Activated T-helper 1 cell treated with anti-CD3 and anti-CD28 coated beads, Interleukin-12 subunit alpha, Interleukin-12 subunit beta, Interleukin-2, Interleukin-4 antibody, amounts not matched to agents 30 ng/mL and 10 ng/mL and 1 ng/mL, durations not matched to agents 14 hours and 24 hours and 36 hours (primary cell): Measurements from ENCODE around the gene GJA5. TPM values are rescaled to one million over a fixed set of nuclear protein-coding genes. Genes with fewer than 3 reads are reported as not detected.
A peak's percentile ranks its signal among the peaks of the same experiment; 100 is the strongest.

Source experiments
- DNase-seq: peaks from one replicate; pipeline ENCODE4 v3.0.0; 2021; ENCODE audit warnings: low spot score
- H3K27ac Mint-ChIP-seq: one replicate; pipeline ENCODE4 v1.8.0; 2021; ENCODE audit warnings: mild to moderate bottlenecking, mixed read lengths
- H3K27me3 Mint-ChIP-seq: one replicate; pipeline ENCODE4 v1.8.0; 2022; ENCODE audit warnings: mild to moderate bottlenecking, moderate library complexity, mixed read lengths; ENCODE audit not compliant: insufficient read depth
- H3K36me3 Mint-ChIP-seq: one replicate; pipeline ENCODE4 v1.8.0; 2021; ENCODE audit warnings: low read depth, mixed read lengths
- H3K4me1 Mint-ChIP-seq: one replicate; pipeline ENCODE4 v1.8.0; 2021; ENCODE audit warnings: low read depth, mixed read lengths
- H3K4me3 Mint-ChIP-seq: one replicate; pipeline ENCODE4 v1.8.0; 2021; ENCODE audit warnings: mild to moderate bottlenecking, moderate library complexity, mixed read lengths
- H3K9me3 Mint-ChIP-seq: one replicate; pipeline ENCODE4 v1.8.0; 2021; ENCODE audit warnings: mixed read lengths
- intact Hi-C: fragments of 100-400 bp; cut with micrococcal nuclease; formaldehyde crosslinking; loops from one replicate; pipeline ENCODE4 v1.15.1; 2024
- total RNA-seq: library from RNA; stranded (reverse); gene quantifications from 2 replicates; pipeline ENCODE4 v1.2.3, GENCODE V29; 2022

Gene GJA5
- total RNA-seq, 1 donor from 2014 or later, result not detected

- H3K27ac Mint-ChIP-seq, result no peak overlapping the region
- no peaks in the 10 kb centered on the region for H3K9me3 Mint-ChIP-seq
- DNase-seq, result no peak
- intact Hi-C loops, result no loop called here
- no peaks in the 10 kb centered on the region for H3K36me3 Mint-ChIP-seq
- no peak overlapping the region for H3K4me3 Mint-ChIP-seq
- H3K4me1 Mint-ChIP-seq, result no peaks in the 10 kb centered on the region
- H3K27me3 Mint-ChIP-seq, result peaks cover 26% of the 10 kb centered on the region
Observed at GRCh38 chr1:147781056-147781471, 20.7 kb upstream of the GJA5 start.

GRCh38 chr1:147777694-147778093 lies 17.3 kb upstream of the GJA5 start:
- intact Hi-C loops, result no loop called here
- Mint-ChIP-seq H3K27ac (no peak overlapping the region), H3K4me3 (no peak overlapping the region), H3K27me3 (peaks cover 30% of the 10 kb centered on the region), H3K4me1 (no peaks in the 10 kb centered on the region), H3K9me3 (no peaks in the 10 kb centered on the region), H3K36me3 (no peaks in the 10 kb centered on the region)
- no peak for DNase-seq

GRCh38 chr1:147773215-147773715 lies 12.9 kb upstream of the GJA5 start:
- Mint-ChIP-seq H3K9me3 (no peaks in the 10 kb centered on the region), H3K4me1 (no peaks in the 10 kb centered on the region), H3K27ac (no peak overlapping the region), H3K4me3 (no peak overlapping the region), H3K27me3 (peaks cover 17% of the 10 kb centered on the region), H3K36me3 (no peaks in the 10 kb centered on the region)
- intact Hi-C loops, result no loop called here
- no peak for DNase-seq

GRCh38 chr1:147772570-147772969 lies 12.2 kb upstream of the GJA5 start:
- H3K4me1 Mint-ChIP-seq, result no peaks in the 10 kb centered on the region
- no peak overlapping the region for H3K4me3 Mint-ChIP-seq
- no peaks in the 10 kb centered on the region for H3K36me3 Mint-ChIP-seq
- peaks cover 20% of the 10 kb centered on the region for H3K27me3 Mint-ChIP-seq
- no peak overlapping the region for H3K27ac Mint-ChIP-seq
- DNase-seq, result no peak
- no peaks in the 10 kb centered on the region for H3K9me3 Mint-ChIP-seq
- intact Hi-C loops, result no loop called here

- intact Hi-C loops, result no loop called here
- no peak overlapping the region for H3K4me3 Mint-ChIP-seq
- H3K36me3 Mint-ChIP-seq, result no peaks in the 10 kb centered on the region
Observed at GRCh38 chr1:147771226-147772125, 11.1 kb upstream of the GJA5 start.

GRCh38 chr1:147769106-147769505 lies 8.7 kb upstream of the GJA5 start:
- no peak for DNase-seq
- peaks cover 12% of the 10 kb centered on the region for H3K27me3 Mint-ChIP-seq
- H3K36me3 Mint-ChIP-seq, result no peaks in the 10 kb centered on the region
- H3K4me1 Mint-ChIP-seq, result no peaks in the 10 kb centered on the region
- intact Hi-C loops, result no loop called here
- H3K4me3 Mint-ChIP-seq, result no peak overlapping the region
- no peaks in the 10 kb centered on the region for H3K9me3 Mint-ChIP-seq
- no peak overlapping the region for H3K27ac Mint-ChIP-seq

More at GRCh38 chr1:147771226-147772125, 11.1 kb upstream of the GJA5 start:
- H3K9me3 Mint-ChIP-seq, result no peaks in the 10 kb centered on the region
- peak overlapping the region; percentile 50 for H3K27ac Mint-ChIP-seq
- no peak for DNase-seq
- peaks cover 16% of the 10 kb centered on the region for H3K27me3 Mint-ChIP-seq
- no peaks in the 10 kb centered on the region for H3K4me1 Mint-ChIP-seq

GRCh38 chr1:147768582-147768981 lies 8.2 kb upstream of the GJA5 start:
- no peak overlapping the region for H3K4me3 Mint-ChIP-seq
- H3K27ac Mint-ChIP-seq, result no peak overlapping the region
- intact Hi-C loops, result no loop called here
- no peaks in the 10 kb centered on the region for H3K4me1 Mint-ChIP-seq
- no peaks in the 10 kb centered on the region for H3K9me3 Mint-ChIP-seq
- H3K27me3 Mint-ChIP-seq, result peaks cover 12% of the 10 kb centered on the region
- DNase-seq, result no peak
- no peaks in the 10 kb centered on the region for H3K36me3 Mint-ChIP-seq

- Mint-ChIP-seq H3K9me3 (no peaks in the 10 kb centered on the region), H3K27me3 (peaks cover 9% of the 10 kb centered on the region), H3K4me3 (no peak overlapping the region), H3K4me1 (peaks cover 2% of the 10 kb centered on the region), H3K36me3 (no peaks in the 10 kb centered on the region), H3K27ac (no peak overlapping the region)
- intact Hi-C loops, result no loop called here
- no peak for DNase-seq
Observed at GRCh38 chr1:147768101-147768500, 7.7 kb upstream of the GJA5 start.

- DNase-seq, result no peak
- peaks cover 16% of the 10 kb centered on the region for H3K4me1 Mint-ChIP-seq
- no peaks in the 10 kb centered on the region for H3K36me3 Mint-ChIP-seq
- no peak overlapping the region for H3K4me3 Mint-ChIP-seq
- H3K27me3 Mint-ChIP-seq, result no peaks in the 10 kb centered on the region
- H3K27ac Mint-ChIP-seq, result no peak overlapping the region
- intact Hi-C loops, result no loop called here
- H3K9me3 Mint-ChIP-seq, result no peaks in the 10 kb centered on the region
Observed at GRCh38 chr1:147762233-147763024, 2.0 kb upstream of the GJA5 start.

GRCh38 chr1:147758379-147759100 lies 1.9 kb downstream of the GJA5 start:
- Mint-ChIP-seq H3K27me3 (no peaks in the 10 kb centered on the region), H3K27ac (no peak overlapping the region), H3K36me3 (no peaks in the 10 kb centered on the region), H3K4me1 (peaks cover 16% of the 10 kb centered on the region), H3K4me3 (no peak overlapping the region), H3K9me3 (no peaks in the 10 kb centered on the region)
- intact Hi-C loops, result no loop called here
- DNase-seq, result no peak

GRCh38 chr1:147757015-147757990 lies 3.1 kb downstream of the GJA5 start:
- no peak for DNase-seq
- H3K9me3 Mint-ChIP-seq, result no peaks in the 10 kb centered on the region
- H3K4me1 Mint-ChIP-seq, result peaks cover 6% of the 10 kb centered on the region
- H3K4me3 Mint-ChIP-seq, result no peak overlapping the region
- H3K27me3 Mint-ChIP-seq, result no peaks in the 10 kb centered on the region
- no peak overlapping the region for H3K27ac Mint-ChIP-seq
- no peaks in the 10 kb centered on the region for H3K36me3 Mint-ChIP-seq
- intact Hi-C loops, result no loop called here

GRCh38 chr1:147756341-147756740 lies 4.1 kb downstream of the GJA5 start:
- H3K27ac Mint-ChIP-seq, result no peak overlapping the region
- no peaks in the 10 kb centered on the region for H3K9me3 Mint-ChIP-seq
- intact Hi-C loops, result no loop called here
- no peaks in the 10 kb centered on the region for H3K27me3 Mint-ChIP-seq
- no peak for DNase-seq
- H3K36me3 Mint-ChIP-seq, result no peaks in the 10 kb centered on the region
- no peak overlapping the region for H3K4me3 Mint-ChIP-seq
- H3K4me1 Mint-ChIP-seq, result no peaks in the 10 kb centered on the region
